Measurements from ENCODE around the gene TMOD3.

DNA sequence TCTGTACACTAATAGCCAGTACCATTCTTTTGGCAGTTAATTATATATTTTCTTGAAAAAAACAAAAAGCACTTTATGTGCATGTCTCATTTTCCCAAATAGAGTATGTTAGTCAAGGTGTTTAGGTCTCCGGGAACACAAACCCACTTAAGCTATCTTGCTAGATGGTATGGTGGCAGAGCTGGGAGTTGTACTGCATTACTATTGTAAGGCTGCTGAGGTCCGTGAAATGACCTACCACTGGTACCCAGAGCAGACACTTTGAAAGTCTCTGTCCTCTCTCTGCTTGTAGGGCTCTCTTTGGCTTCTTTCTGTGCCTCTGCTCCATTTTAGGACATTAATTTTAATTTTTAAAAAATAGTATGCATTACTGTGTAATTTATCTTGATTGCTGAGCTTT, 8.8 kb downstream of the TMOD3 start:
- TF ChIP-seq, protein P1, sequence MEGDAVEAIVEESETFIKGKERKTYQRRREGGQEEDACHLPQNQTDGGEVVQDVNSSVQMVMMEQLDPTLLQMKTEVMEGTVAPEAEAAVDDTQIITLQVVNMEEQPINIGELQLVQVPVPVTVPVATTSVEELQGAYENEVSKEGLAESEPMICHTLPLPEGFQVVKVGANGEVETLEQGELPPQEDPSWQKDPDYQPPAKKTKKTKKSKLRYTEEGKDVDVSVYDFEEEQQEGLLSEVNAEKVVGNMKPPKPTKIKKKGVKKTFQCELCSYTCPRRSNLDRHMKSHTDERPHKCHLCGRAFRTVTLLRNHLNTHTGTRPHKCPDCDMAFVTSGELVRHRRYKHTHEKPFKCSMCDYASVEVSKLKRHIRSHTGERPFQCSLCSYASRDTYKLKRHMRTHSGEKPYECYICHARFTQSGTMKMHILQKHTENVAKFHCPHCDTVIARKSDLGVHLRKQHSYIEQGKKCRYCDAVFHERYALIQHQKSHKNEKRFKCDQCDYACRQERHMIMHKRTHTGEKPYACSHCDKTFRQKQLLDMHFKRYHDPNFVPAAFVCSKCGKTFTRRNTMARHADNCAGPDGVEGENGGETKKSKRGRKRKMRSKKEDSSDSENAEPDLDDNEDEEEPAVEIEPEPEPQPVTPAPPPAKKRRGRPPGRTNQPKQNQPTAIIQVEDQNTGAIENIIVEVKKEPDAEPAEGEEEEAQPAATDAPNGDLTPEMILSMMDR (IDR thresholded peaks at IDR 0.05): no peak
- no peak for TF ChIP-seq EZH2phosphoT487 (IDR thresholded peaks at IDR 0.05)

All from neural progenitor cell (in vitro differentiated cells).